T-helper 22 cell (primary cell): Measurements from ENCODE around the gene DMP1.

Experiments used
- DNase-seq: peaks from one replicate; pipeline ENCODE4 v3.0.0-alpha.2; 2020; ENCODE audit warnings: low read depth

DMP1 gene

GRCh38 chr4:87649980-87650379 is at the start of gene DMP1:
Gene DMP1 (plus strand): TSS chr4:87650280. CDS start chr4:87656493, 6,213 bp downstream.
- DNase-seq = no peak

GRCh38 chr4:87601361-87601760 is 48.7 kb upstream of the DMP1 start:
- DNase-seq = no peak

GRCh38 chr4:87608229-87608628 is 41.9 kb upstream of the DMP1 start, which contains the start of gene DSPP:
Gene DSPP (plus strand): TSS chr4:87608529. CDS start chr4:87610909, 2,380 bp downstream.
- no peak for DNase-seq

- no peak for DNase-seq
Observed at GRCh38 chr4:87614292-87614890, 35.7 kb upstream of the DMP1 start.

GRCh38 chr4:87616268-87616667 is 33.8 kb upstream of the DMP1 start:
- no peak for DNase-seq

- DNase-seq = no peak
Observed at GRCh38 chr4:87620086-87620485, 30.0 kb upstream of the DMP1 start.

GRCh38 chr4:87620491-87620890 is 29.6 kb upstream of the DMP1 start:
- DNase-seq = no peak

GRCh38 chr4:87622303-87622702 is 27.8 kb upstream of the DMP1 start:
- DNase-seq = no peak

GRCh38 chr4:87624698-87625097 is 25.4 kb upstream of the DMP1 start:
- no peak for DNase-seq

- DNase-seq = no peak
Observed at GRCh38 chr4:87631668-87632067, 18.4 kb upstream of the DMP1 start.

GRCh38 chr4:87632469-87632868 is 17.6 kb upstream of the DMP1 start:
- DNase-seq = no peak

- DNase-seq = no peak
Observed at GRCh38 chr4:87633243-87633642, 16.8 kb upstream of the DMP1 start.

- no peak for DNase-seq
Observed at GRCh38 chr4:87644286-87644685, 5.8 kb upstream of the DMP1 start.

GRCh38 chr4:87650938-87651337 is 858 bp downstream of the DMP1 start:
- DNase-seq = no peak

- no peak for DNase-seq
Observed at GRCh38 chr4:87651941-87652340, 1.9 kb downstream of the DMP1 start.

GRCh38 chr4:87654487-87655044 is 4.5 kb downstream of the DMP1 start:
- DNase-seq = no peak

- DNase-seq = no peak
Observed at GRCh38 chr4:87657525-87657924, 7.4 kb downstream of the DMP1 start.

GRCh38 chr4:87659247-87659931 is 9.3 kb downstream of the DMP1 start:
- no peak for DNase-seq

- no peak for DNase-seq
Observed at GRCh38 chr4:87662871-87663270, 12.8 kb downstream of the DMP1 start.

GRCh38 chr4:87669373-87669772 is 19.3 kb downstream of the DMP1 start:
- DNase-seq = no peak

GRCh38 chr4:87677731-87678130 is 27.7 kb downstream of the DMP1 start:
- no peak for DNase-seq

- no peak for DNase-seq
Observed at GRCh38 chr4:87679449-87680169, 29.5 kb downstream of the DMP1 start.

- DNase-seq = no peak
Observed at GRCh38 chr4:87680271-87680670, 30.2 kb downstream of the DMP1 start.
